ENCODE data around the gene ZP3.

- no peak for TF ChIP-seq CTCF (IDR thresholded peaks at IDR 0.05)
- no peak for TF ChIP-seq POLR2A (IDR thresholded peaks at IDR 0.05)
- no peak for TF ChIP-seq EP300 (IDR thresholded peaks at IDR 0.05)
These were observed 1.5 kb downstream of the ZP3 start for GRCh38 chr7:76426246-76426645.
